ENCODE data around the gene TMEM120A. TPM values are rescaled to one million over a fixed set of nuclear protein-coding genes. Genes with fewer than 3 reads are reported as not detected.
"Not testable (repeated sequence)": the region's sequence is repeated elsewhere in the genome, so short reads cannot be mapped to it uniquely, and the experiment has no call there.

TMEM120A gene
- total RNA-seq, 1 donor from 2014 or later, result 163 TPM

DNA sequence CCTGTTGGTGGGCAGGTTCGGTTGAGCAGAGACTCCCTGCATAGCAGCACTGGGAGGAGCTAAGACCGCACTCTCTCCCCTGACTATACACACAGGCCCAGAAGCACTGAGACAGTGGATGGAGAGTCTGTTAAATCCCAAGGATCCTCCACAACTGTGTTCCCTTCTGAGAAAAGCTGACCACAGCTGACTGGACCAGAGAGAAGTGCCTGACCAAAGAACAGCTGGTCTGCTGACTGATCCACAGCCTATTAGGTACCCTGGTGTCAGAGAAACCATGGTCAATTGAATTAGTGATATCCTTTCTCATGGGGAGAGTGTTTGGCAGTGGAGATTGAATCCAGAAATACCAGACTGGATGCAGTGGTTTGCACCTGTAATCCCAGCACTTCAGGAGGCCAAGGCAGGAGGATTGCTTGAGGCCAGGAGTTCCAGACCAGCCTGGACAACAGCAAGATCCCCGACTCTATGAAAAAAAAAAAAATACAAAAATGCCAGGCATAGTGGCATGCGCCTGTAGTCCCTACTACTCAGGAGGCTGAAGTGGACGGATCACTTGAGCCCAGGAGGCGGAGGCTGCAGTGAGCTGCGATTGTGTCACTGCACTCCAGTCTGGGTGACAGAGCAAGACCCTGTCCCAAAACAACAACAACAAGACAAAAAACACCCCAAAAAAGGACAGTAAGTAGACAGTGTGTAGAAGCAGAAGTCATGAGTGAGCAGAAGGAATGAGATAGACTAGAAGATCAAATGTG lies 27.8 kb upstream of the TMEM120A start:
- Histone ChIP-seq H3K36me3 (peaks cover 30% of the 10 kb centered on the region), H3K4me3 (no peak overlapping the region), H3K27ac (replicated peaks) (no peak overlapping the region), H3K4me1 (peaks cover 15% of the 10 kb centered on the region), H3K9me3 (replicated peaks) (no peaks in the 10 kb centered on the region), H3K27me3 (ENCODE audit: low read depth) (no peaks in the 10 kb centered on the region)
- intact Hi-C loops (cut with micrococcal nuclease), result no loop called here
- TF ChIP-seq, protein P1, sequence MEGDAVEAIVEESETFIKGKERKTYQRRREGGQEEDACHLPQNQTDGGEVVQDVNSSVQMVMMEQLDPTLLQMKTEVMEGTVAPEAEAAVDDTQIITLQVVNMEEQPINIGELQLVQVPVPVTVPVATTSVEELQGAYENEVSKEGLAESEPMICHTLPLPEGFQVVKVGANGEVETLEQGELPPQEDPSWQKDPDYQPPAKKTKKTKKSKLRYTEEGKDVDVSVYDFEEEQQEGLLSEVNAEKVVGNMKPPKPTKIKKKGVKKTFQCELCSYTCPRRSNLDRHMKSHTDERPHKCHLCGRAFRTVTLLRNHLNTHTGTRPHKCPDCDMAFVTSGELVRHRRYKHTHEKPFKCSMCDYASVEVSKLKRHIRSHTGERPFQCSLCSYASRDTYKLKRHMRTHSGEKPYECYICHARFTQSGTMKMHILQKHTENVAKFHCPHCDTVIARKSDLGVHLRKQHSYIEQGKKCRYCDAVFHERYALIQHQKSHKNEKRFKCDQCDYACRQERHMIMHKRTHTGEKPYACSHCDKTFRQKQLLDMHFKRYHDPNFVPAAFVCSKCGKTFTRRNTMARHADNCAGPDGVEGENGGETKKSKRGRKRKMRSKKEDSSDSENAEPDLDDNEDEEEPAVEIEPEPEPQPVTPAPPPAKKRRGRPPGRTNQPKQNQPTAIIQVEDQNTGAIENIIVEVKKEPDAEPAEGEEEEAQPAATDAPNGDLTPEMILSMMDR (IDR thresholded peaks at IDR 0.05; ENCODE audit: borderline replicate concordance), result no peak
- no peak for DNase-seq

DNA sequence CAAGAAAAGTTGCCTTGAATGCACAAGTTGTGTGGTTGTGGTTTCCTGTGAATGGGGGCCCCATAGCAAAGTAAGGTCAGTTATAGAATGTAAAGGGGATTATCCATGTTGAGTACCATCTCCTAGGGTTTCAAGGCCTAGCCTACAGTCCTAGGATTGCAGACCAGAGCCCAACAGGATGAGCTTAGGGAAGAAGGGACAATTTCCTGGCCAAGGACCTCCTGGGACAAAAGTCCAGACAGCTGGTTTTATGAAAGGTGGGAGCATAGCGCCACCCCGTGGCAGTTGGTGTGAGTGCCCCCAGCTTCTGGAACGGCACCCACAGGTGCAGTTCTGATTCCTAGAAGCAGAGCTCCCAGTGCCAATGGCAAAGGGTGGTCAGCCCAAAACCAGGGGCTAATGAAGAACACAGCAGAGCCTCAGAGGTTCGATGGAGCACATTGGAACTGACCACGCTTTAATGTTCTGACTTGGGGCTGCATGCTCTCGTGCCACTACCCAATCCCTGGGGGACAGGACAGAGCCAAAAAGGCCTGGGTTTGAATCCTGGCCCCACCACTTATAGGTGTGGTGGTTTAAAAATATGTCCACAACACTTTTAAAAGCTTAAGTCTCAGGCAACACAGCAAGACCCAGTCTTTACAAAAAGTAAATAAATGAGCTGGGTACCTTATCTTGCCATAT lies 25.8 kb upstream of the TMEM120A start:
- H3K36me3 ChIP-seq, result peaks cover 21% of the 10 kb centered on the region
- peak; percentile 76 for DNase-seq
- intact Hi-C loops (cut with micrococcal nuclease), result no loop called here

DNA sequence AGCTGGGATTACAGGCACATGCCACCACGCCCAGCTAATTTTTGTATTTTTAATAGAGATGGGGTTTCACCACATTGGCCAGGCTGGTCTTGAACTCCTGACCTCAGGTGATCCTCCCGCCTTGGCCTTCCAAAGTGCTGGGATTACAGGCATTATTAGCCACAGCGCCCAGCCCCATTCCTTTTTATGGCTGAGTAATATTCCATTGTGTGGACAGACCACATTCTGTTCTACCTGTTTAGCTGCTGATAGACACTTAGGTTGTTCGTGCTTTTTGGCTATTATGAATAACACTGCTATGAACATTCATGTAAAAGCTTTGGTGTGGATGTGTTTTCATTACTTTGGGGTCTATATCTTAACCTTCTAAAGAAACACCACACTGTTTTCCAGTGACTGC lies 24.1 kb upstream of the TMEM120A start:
- intact Hi-C loops (cut with micrococcal nuclease), result loop anchor here (2.0 kb wide), 1 partner anchor 152 kb away; no protein-coding TSS in a partner anchor
- H3K27ac ChIP-seq (replicated peaks); H3K27me3 ChIP-seq (ENCODE audit: low read depth); H3K4me3 ChIP-seq; H3K9me3 ChIP-seq (replicated peaks); DNase-seq: not testable (repeated sequence)
- Histone ChIP-seq H3K4me1 (peaks cover 15% of the 10 kb centered on the region), H3K36me3 (peaks cover 21% of the 10 kb centered on the region)

More for the DNA sequence above, 25.8 kb upstream of the TMEM120A start:
- H3K4me1 ChIP-seq, result peaks cover 15% of the 10 kb centered on the region
- H3K4me3 ChIP-seq, result no peak overlapping the region
- TF ChIP-seq, protein P1 (IDR thresholded peaks at IDR 0.05; ENCODE audit: borderline replicate concordance), result peak; percentile 95
- H3K27me3 ChIP-seq (ENCODE audit: low read depth), result no peaks in the 10 kb centered on the region
- no peak overlapping the region for H3K27ac ChIP-seq (replicated peaks)
- no peaks in the 10 kb centered on the region for H3K9me3 ChIP-seq (replicated peaks)

DNA sequence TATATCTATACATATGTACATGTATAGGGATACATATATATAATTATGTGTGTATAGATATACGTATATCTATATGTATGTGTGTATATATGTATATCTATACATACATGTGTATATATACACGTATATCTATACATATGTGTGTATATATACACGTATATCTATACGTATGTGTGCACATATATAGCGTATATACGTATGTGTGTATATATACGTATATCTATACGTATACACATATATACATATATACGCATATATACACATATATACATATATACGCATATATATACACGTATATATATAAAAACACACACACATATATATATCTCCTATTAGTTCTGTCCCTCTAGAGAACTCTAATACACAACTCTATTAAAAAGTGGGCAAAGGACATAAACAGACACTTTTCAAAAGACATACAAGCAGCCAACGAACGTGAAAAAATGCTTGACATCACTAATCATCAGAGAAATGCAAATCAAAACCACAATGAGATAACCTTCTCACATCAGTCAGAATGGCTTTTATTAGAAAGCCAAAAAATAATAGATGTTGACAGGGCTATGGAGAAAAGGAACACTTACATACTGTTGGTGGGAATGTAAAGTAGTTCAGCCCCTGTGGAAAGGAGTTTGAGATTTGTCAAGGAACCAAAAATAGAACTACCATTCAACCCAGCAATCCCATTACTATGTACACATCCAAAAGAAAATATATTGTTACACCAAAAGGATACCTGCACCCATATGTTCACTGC lies 22.0 kb upstream of the TMEM120A start:
- Histone ChIP-seq H3K4me1 (peaks cover 16% of the 10 kb centered on the region), H3K27me3 (ENCODE audit: low read depth) (no peaks in the 10 kb centered on the region), H3K27ac (replicated peaks) (no peak overlapping the region), H3K4me3 (no peak overlapping the region), H3K36me3 (peaks cover 11% of the 10 kb centered on the region), H3K9me3 (replicated peaks) (no peaks in the 10 kb centered on the region)
- no peak for DNase-seq
- TF ChIP-seq, protein P1 (IDR thresholded peaks at IDR 0.05; ENCODE audit: borderline replicate concordance), result no peak
- intact Hi-C loops (cut with micrococcal nuclease), result no loop called here

DNA sequence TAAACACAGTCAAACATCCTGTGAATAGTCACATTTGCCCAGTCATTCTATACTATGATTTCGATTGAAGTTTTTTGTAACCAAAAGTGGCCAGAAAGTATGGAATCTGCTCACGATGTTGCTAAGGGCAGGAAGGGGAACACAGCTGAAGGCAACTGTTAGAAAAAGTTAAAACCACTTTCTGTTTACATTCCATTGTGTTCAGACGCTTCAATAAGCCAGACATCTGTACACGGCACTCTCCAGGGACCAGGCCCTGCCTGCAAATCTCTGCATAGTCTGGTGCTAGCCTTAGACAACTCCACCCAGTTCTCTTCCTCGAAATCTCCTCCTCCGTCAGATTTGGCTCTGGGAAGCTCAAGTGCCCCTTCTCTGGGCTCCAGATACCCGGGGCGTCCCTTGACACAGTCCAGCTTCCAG lies 17.1 kb upstream of the TMEM120A start:
- H3K4me3 ChIP-seq, result peak overlapping the region; percentile 18
- H3K27me3 ChIP-seq (ENCODE audit: low read depth), result no peaks in the 10 kb centered on the region
- DNase-seq, result peak; percentile 76
- H3K27ac ChIP-seq (replicated peaks), result peak overlapping the region; percentile 73
- intact Hi-C loops (cut with micrococcal nuclease), result no loop called here
- TF ChIP-seq, protein P1 (IDR thresholded peaks at IDR 0.05; ENCODE audit: borderline replicate concordance), result no peak
- no peaks in the 10 kb centered on the region for H3K9me3 ChIP-seq (replicated peaks)
- peaks cover 23% of the 10 kb centered on the region for H3K4me1 ChIP-seq
- no peaks in the 10 kb centered on the region for H3K36me3 ChIP-seq
